A549 (cell line): ENCODE results near the gene COL17A1.

Source experiments
- CHD2 ChIP-seq: fragments of 150-350 bp; IDR thresholded peaks from 2 replicates; pipeline ENCODE4 v1.6.1; 2014; ENCODE audit warnings: low read length; ENCODE audit not compliant: partially characterized antibody
- CHD4 ChIP-seq: fragments of 200-600 bp; sonication (generic); IDR thresholded peaks from 2 replicates; pipeline ENCODE4 v1.6.1; 2016; ENCODE audit warnings: antibody characterized with exemption, mild to moderate bottlenecking, borderline replicate concordance
- CTCF ChIP-seq: fragments of >200 bp; sonication (Bioruptor Twin); formaldehyde crosslinking; IDR thresholded peaks from 3 replicates; pipeline ENCODE4 v1.5.1; 2016
- E2F6 ChIP-seq: IDR thresholded peaks from 2 replicates; pipeline ENCODE4 v1.6.1; 2012; ENCODE audit warnings: low read depth, borderline replicate concordance
- ESRRA ChIP-seq: fragments of 150-350 bp; IDR thresholded peaks from 2 replicates; pipeline ENCODE4 v1.6.1; 2014; ENCODE audit warnings: mild to moderate bottlenecking, low read length, borderline replicate concordance
- JUNB ChIP-seq: fragments of >200 bp; sonication (Bioruptor Twin); formaldehyde crosslinking; IDR thresholded peaks from 2 replicates; pipeline ENCODE4 v1.6.1; 2016
- MAX ChIP-seq: IDR thresholded peaks from 2 replicates; pipeline ENCODE4 v1.6.1; 2012
- MAZ ChIP-seq: fragments of 150-350 bp; IDR thresholded peaks from 2 replicates; pipeline ENCODE4 v1.6.1; 2014; ENCODE audit warnings: antibody characterized with exemption, low read depth, low read length, borderline replicate concordance
- RAD21 ChIP-seq, 2 experiments: fragments of >200 bp in 1 of 2; sonication (Bioruptor Twin) in 1 of 2; formaldehyde crosslinking in 1 of 2; IDR thresholded peaks in 1 of 2; conservative IDR thresholded peaks in 1 of 2; 2 replicates in 1 of 2; 3 replicates in 1 of 2; pipeline ENCODE4 v1.6.1; 2012 to 2018; ENCODE audit warnings: inconsistent platforms in 1 of 2
- RCOR1 ChIP-seq: fragments of 150-350 bp; IDR thresholded peaks from 2 replicates; pipeline ENCODE4 v1.6.1; 2014; ENCODE audit warnings: antibody characterized with exemption, low read length, low read depth
- RFX5 ChIP-seq: fragments of 450-650 bp; IDR thresholded peaks from 2 replicates; pipeline ENCODE4 v1.7.1; 2014; ENCODE audit warnings: antibody characterized with exemption, mild to moderate bottlenecking, moderate library complexity
- SMC3 ChIP-seq: fragments of >200 bp; sonication (Bioruptor Twin); formaldehyde crosslinking; IDR thresholded peaks from 3 replicates; pipeline ENCODE4 v1.6.1; 2018; ENCODE audit warnings: inconsistent platforms
- TF ChIP-seq, protein P1 (sequence below): IDR thresholded peaks from 2 replicates; pipeline ENCODE4 v1.6.1; 2012
- TF ChIP-seq, protein P2 (sequence below): fragments of 250-450 bp; sonication (Bioruptor Pico); IDR thresholded peaks from 2 replicates; pipeline ENCODE4 v1.5.0; 2021; ENCODE audit warnings: mild to moderate bottlenecking, moderate library complexity, borderline replicate concordance

DNA sequence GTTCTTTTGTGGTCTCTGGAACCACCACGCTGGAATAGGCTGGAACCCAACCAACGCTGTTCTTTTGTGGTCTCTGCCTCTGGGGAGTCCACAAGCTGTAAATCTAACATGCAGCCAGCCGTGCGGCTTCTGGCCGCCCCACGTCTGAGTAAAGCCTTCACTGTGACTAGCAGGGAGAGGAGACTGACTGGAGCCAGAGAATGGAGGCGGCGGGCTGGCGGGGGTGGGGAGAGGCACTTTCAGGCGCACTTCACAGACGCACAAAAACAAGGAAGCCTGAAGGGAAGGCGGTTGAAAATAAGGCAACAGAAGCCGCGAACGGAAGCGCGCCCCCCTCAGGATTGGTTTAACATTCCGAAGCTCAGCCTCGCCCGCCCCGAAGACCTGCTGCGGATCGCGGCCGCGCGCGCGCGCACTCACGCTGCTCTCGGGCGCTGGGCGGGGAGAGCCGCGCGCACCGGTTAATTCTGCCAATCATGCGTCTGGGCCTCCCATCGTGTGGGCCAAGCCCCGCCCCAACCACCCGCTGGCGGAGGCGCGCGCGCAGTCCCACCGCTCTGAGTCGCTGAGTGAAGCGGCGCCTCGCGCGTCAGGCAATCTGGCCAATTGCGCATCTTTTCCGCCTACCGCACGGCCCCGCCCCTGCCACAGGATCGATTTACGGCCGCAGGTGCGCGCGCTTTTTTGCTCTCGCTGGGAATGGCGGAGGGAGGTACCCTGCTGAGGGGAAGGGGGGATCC is 36.0 kb upstream of the COL17A1 start, which contains the start of gene SFR1:
- peak; percentile 80 for TF ChIP-seq SMC3
- no peak for TF ChIP-seq JUNB
- no peak for TF ChIP-seq CHD4
- peak; percentile 69 for TF ChIP-seq CTCF
- TF ChIP-seq MAX, result peak; percentile 61
- no peak for TF ChIP-seq E2F6
- TF ChIP-seq MAZ, result no peak
- TF ChIP-seq RAD21 (conservative IDR thresholded peaks at IDR 0.05 in 1 of 2, IDR thresholded peaks at IDR 0.05 in 1 of 2), result peak; percentile 67 to 83
- TF ChIP-seq, protein P1, sequence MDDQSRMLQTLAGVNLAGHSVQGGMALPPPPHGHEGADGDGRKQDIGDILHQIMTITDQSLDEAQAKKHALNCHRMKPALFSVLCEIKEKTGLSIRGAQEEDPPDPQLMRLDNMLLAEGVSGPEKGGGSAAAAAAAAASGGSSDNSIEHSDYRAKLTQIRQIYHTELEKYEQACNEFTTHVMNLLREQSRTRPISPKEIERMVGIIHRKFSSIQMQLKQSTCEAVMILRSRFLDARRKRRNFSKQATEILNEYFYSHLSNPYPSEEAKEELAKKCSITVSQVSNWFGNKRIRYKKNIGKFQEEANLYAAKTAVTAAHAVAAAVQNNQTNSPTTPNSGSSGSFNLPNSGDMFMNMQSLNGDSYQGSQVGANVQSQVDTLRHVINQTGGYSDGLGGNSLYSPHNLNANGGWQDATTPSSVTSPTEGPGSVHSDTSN, result 0 out of 2 replicates have a peak, but pooled peaks have one; percentile 8
- TF ChIP-seq, protein P2, sequence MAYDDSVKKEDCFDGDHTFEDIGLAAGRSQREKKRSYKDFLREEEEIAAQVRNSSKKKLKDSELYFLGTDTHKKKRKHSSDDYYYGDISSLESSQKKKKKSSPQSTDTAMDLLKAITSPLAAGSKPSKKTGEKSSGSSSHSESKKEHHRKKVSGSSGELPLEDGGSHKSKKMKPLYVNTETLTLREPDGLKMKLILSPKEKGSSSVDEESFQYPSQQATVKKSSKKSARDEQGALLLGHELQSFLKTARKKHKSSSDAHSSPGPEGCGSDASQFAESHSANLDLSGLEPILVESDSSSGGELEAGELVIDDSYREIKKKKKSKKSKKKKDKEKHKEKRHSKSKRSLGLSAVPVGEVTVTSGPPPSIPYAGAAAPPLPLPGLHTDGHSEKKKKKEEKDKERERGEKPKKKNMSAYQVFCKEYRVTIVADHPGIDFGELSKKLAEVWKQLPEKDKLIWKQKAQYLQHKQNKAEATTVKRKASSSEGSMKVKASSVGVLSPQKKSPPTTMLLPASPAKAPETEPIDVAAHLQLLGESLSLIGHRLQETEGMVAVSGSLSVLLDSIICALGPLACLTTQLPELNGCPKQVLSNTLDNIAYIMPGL (CRISPR knock-in tag), result no peak
- no peak for TF ChIP-seq CHD2
- no peak for TF ChIP-seq ESRRA
- no peak for TF ChIP-seq RCOR1
- 0 out of 2 replicates have a peak, but pooled peaks have one; percentile 32 for TF ChIP-seq RFX5
